HG02840 (cell line): ENCODE measurements around the gene SRP68.

Source experiments
- ATAC-seq: cut with Tn5 transposase; IDR thresholded peaks from one replicate; pipeline ENCODE4 v1.9.1; 2021; ENCODE audit warnings: mild to moderate bottlenecking, moderate library complexity, moderate number of reproducible peaks; ENCODE audit not compliant: unreplicated experiment, low FRiP score

Gene SRP68

DNA sequence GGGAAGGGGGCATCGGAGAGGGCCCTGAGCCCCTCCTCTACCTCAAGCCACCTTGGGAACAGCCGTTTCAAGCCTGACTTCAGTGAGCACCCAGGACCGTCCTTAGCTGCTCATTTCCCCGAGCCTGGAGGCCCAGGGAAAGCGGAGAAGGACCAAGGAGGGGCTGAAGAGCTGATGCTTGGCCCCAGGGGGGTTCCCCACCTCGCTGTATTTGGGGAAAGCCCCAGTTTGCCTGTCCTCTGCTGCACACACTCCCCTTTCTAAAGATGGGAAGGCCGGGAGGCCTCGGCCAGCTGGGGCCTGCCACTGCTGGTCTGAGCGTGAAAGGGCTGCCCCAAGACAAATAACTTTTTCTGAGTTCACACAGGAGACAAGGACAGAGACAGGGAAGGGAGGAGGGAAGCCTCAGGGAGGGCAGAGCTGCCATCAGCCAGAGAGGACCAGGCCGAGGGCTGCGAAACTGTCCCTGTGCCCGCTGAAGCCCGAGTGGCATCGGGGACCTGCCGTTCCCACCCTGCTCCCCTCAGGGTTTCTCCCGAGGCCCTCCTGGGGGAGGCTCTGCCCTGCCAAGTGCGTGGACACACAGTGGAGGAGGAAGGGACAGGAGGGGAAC, 18.3 kb upstream of the SRP68 start:
- ATAC-seq: no peak

DNA sequence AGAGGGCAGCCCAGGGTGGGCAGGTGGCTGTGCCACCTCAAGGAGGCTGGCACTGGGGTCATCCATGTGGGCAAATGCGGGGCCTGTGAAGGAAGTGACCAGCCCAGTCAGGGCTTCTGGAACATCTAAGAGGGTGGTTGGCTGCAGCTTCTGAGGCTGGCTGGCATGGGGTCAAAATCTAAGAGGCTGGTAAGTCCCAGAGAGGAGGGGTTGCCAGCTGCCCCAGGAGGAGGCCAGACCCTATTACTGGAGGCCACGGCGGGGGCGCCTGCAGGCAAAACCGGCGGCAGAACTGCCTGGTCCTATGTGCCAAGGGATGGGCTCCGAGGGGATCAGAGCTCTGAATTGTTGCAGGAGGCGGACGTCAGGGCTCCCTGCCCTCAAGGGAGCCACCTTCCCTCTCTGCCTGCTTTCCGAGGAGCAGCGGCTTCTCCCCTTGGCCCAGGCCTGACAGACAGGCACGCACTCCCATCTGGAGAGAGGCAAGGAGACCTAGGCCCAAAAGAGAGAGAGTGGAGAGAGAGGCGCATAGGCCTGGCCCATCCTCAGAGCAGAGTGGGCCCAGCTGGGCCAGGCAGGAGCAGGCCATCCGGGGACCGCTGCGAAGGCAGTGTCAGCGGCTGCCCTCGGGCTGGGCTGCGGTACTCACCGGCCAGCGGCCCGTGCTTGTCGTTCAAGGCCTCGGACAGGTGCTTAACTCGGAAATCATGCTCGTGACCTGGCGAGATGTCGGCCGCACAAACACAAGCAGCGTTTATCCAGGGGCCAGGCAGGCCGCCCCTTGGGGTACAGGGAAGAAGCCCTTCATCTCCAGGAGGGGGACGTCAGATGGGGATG, 17.6 kb upstream of the SRP68 start:
- ATAC-seq: no peak

DNA sequence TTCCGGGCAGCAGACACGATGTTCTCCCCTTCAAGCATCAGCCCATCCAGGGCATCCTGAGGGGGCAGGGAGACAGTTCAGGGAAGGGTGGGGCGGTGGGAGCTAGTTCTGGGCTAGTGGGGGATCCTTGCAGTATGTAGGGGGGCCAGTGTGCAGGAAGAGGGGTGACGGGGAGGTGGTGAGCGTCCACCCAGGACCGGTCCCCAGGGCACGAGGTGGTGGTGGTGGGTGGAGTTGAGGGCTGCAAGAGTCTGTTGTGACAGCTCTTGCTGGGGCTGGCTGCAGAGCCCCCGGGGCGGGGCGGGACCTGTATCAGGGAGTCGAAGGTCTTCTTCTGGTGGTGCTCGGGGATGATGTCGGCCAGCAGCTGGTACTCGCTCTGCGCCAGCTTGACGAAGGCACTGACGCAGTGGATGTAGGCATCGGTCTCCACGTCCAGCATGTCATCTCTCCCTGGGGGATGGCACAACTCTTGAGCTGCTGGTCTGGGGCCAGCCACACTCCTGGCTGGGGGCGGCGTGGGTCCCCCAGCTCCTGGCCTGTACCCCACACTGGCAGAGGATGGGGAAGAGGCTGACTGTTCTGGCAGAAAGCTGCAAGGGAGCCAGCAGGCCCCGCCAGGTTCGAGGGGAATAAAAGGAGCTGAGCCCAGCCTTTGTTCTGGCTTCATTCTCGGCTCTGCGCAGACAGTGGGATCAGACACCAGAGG, 16.7 kb upstream of the SRP68 start:
- no peak for ATAC-seq

DNA sequence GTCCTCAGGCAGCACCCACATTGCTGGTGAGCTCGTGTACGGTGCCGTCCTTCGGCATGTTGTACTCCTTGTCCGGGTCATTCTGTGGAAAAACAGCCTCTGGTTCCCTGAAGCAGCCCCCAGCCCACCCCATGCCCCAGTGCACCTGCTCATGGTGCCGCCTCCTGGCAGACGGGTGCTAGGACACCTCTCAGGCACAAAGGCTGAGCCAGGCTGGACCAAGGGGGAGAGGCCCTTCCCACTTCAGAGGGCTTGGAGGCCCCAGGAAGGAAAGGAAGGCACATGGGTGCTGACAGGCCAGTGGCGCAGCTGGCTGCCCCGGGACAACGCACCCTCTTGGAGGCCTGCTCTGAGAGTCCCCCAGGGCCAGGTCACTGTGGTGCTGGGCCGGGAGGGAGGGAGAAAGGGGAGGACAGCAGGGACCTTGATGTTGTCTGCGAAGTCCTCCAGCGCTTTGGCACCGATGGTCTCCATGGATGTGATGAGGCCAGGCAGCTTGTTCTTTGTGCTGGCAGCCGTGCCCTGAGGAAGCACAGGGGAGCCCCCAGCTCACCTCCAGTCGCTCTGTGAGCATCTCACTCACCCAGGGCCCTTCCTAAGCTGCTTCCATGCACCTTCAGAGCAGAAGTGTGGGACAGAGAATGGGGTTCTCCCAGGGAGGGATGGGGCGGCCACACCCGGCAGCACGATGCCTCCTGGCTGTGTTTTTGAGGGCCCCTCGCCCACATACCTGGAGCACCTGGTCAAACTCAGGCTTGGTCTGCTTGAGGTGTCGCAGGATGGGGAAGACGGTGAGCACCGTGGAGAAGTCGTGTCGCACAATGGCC, 15.9 kb upstream of the SRP68 start:
- ATAC-seq: no peak

DNA sequence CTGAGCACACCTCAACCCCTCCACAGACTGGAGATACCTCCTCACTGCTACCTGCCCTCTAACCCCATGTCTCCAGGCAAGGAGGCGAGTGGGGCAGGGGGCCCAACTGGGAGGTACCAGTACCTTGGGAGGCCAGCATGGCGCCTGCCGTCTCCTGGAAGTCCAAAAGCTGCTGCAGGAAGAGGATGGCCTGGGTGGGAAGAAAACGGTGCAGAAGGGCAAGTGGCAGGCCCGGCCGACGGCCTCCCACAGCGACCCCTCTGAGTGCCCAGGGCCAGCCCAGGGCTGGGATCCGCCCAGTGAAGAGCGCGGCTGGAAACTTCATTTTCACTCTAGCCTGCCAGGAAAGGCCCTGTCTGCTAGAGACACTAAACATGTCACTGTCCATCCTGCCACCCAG, 15.2 kb upstream of the SRP68 start:
- ATAC-seq: no peak

DNA sequence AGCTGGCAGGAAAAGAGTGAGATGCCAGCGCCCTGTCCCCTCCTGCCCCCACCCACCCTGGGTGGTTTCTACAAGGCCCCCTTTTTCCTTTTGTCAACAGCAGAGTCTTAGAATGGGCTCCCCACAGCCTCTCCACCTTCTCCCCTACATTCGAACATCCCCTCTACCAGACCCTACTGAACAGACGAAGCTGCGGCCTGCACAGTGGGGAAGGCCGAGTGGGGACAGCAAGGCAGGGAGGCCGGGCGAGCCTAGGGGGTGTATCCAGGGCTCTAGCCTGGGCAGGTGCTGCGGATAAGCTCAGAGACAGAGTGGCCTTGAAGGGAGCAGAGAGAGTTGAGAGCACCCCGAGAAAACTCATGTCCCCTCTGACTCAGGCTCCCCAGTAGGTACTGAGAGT, 14.1 kb upstream of the SRP68 start:
- no peak for ATAC-seq

DNA sequence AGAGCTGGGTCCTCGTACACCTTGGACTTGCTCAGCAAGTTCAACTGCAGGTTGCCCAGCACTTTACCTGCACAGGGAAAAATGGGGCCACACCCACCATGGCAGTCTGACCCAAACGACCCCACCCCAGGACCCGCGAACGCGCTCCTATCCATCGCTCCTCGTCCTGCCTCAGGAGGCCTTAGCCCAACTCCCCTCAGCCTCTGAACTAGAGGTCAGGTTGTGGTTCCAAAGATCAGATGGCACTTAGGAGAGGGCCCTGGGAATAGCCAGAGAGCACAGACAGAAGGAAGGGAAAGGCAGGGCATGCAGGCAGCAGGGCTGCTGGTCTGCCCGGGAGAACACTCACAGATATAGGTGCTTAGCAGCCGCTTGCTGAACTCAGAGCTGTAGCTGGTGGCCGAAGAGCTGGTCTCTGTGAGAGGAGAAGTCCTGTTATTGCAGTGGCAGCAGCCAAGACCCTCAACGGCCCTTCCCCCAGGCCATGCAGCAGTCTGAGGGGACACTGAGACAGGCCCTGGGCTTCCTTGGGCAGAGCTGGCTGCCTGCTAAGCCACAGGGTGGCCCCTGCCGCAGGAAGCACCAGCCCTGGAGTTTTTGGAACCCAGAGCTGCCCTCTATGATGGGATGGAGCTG, 13.5 kb upstream of the SRP68 start:
- ATAC-seq: no peak

DNA sequence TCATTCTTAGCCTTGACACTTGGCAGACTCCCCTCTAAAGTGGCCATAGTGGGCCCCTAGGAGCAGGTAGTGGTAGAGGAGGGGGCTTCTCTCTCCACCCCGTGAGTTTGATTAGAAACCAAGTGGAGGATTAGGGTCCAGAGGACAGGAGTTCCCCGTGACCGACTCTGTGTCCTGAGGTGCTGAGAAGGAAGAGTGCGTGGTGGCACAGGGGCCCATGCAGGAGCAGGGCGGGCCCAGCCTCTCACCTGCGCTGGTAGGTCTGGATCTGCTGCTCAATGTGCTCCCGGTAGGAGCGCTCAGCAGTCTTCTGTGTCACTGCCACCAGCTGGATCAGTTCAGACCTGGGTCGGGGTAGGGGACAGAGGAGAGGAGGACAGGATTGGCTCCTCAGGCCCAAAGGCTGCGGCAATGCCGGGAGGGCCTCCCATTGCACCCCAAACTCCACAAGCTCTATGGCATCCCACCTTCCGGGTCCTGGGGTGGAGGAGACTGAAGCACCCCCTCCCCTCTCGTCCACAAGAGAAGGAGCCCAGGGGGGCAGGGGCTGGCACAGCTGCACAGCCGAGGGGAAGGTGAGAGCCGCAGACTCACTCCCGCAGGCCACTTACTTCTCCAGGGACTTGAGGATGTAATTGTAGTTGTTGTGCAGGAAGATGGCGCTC, 12.9 kb upstream of the SRP68 start:
- ATAC-seq: no peak

DNA sequence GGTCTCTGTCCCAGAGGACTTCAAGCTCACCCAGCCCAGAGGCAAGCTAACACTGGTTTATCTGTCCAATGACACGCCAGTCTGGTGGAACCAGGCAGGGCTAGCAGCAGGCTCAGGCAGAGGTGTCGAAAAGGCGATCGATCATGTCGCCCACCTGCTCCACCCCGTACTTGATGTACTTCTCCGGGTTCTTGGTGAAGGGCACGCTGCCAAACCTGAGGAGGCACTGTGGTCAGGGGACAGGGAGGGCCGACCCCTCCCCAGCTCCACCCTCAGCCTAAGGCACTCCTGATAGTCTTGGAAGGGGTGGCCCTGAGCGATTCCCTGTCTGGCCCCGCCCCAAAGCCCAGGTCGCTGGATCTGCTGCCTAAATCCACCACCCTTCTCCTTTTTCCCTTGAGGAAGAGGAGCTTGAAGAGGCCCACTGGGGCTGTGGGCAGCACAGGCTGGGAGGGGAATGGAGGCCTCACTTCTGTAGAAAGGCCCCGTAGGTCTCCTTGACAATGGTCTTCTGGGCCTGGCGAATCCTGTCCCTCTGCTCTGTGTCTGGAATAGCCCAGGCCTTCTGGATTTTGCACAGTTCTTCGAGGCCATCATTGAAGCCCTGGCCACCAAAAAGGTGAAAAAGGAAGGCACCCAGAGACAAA, 11.3 kb upstream of the SRP68 start:
- ATAC-seq: no peak

DNA sequence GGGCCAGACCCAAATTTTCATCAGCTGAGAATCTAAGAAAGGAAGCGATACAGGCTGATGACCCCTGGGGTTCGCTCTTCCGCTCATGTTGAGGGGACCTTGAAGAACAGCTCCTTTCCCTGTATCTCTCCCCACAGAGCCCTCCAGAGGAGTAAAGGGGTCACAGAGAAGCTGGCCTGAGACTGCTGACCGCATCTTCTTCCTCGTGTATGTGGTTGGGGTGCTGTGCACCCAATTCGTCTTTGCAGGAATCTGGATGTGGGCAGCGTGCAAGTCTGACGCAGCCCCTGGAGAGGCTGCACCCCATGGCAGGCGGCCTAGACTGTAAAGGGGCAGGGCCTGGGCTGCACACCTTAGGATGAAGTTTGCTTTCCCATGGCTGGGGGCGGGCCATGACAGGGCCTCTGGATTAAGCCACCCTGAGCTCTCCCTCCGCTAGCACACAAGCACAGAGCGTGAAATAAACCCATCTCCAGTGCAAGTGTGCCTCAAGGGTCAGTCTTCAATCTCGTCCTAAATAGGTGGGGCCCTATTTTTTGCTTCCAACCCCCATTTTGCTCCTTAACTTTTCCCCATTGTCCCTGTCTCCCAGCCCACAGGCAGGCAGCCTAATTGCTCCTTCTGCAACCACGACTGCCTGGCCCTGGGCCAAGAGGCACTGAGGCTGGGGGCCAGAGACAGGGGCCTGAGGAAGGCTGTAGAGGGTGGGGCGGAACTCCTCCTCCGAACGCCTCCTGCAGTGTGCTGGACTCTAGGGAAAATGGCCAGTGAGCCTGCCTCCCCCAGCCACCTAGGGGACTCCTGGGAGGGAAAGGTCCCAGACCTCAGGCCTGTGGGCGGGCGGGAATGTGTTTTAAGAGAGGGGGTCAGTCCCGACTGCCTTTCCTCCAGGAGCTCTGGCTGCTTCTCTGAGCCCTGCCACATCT, 10.3 kb upstream of the SRP68 start:
- no peak for ATAC-seq

DNA sequence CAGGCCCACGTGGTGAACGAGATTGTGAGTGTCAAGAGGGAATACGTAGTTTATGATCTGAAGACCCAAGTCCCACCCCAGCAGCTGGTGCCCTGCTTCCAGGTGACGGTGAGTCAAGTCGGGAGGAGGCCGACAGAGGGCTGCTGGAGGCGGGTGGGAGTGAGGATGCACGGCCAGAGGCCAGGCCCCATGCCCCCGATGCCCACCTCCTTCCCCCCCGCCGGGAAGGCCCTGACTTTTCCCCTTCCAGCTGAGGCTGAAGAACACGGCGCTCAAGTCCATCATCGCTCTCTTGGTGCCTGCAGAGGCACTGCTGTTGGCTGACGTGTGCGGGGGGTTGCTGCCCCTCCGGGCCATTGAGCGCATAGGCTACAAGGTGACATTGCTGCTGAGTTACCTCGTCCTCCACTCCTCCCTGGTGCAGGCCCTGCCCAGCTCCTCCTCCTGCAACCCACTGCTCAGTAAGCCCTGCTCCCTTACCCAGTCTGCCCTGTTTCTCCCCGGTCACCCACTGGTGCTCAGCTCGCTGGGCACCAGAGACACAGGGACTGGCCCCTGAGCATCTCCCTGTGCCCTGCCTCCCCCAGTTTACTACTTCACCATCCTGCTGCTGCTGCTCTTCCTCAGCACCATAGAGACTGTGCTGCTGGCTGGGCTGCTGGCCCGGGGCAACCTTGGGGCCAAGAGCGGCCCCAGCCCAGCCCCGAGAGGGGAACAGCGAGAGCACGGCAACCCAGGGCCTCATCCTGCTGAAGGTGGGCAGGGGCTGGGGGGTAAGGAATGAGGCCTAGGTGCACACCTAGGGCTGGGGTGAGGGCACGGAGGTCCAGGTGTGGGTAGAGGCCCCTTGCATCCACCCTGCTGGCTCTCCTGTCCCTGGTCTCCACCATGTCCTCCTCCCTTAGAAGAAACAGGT, 9.2 kb upstream of the SRP68 start:
- ATAC-seq: no peak

DNA sequence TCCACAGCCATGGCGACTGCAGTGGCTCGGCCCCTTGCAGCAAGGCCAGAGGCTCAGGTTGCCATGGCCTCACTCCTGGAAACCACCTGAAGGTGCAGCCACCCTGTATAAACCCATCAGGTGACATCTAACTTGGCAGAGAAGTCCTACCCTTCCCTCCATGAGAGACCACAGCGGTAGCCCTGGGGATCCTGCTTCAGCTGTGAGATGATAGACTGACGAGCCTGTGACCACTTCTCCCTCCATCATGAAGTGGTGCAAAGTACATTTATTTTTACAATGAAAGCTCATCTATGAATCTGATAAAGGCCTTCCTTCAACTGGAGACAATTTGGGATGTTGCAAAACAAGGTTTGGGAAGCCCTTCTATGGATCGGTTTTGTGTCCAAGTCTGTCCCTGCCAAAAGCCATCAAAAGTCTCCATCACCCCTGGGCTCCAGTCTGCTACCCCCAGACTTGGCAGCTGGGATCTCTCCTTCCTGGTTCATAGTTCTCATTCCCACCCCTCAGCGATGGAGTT, 8.5 kb upstream of the SRP68 start:
- no peak for ATAC-seq

DNA sequence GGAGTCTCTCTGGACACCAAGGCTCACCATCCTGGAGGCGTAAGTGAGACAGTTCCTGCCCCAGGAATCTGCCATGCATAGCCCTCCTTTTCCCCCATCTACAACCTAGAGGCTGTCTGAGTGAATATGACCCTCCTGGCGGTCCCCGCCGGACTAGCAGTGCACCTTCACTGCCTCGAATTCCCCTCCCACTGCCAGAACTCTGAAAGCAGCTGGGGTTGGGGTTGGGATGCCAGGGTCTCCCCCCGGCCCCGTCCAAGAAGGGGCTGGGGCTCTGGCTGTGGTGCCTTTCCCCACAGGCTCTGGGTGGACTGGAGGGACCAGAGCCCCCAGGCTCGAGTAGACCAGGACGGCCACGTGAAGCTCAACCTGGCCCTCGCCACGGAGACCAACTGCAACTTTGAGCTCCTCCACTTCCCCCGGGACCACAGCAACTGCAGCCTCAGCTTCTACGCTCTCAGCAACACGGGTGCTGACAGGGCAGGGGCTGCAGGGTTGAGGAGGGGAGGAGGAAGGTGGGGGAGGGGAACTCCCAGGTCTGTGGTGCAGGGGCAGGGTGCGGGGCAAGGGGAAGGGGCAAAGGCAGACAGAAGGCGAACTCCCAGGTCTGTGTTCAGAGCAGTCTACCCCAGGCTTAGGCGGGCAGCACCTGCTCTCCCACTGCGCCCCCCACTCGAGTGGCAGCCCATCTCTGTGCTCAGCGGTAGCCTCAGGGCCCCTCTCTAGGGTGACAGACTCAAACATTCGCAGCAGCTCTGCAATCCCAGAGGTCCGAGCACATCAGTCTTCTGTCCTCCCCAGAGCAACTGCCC, 7.8 kb upstream of the SRP68 start:
- no peak for ATAC-seq

DNA sequence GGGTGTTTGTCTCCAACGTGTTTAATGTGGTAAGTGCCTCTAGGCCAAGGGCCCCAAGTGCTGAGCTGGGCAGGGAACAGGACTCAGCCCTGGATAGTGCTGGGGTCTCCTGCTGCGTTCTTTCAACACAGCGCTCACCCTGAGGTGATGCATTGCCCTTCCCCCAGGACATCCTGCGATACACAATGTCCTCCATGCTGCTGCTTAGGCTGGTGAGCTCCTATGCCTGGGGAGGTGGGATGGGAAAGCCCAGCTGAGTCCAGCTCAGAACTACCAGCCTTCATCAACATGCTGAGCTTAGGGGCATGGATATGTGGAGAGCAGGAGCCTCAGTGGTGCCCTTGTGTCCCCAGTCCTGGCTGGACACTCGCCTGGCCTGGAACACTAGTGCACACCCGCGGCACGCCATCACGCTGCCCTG, 7.2 kb upstream of the SRP68 start:
- ATAC-seq: no peak

DNA sequence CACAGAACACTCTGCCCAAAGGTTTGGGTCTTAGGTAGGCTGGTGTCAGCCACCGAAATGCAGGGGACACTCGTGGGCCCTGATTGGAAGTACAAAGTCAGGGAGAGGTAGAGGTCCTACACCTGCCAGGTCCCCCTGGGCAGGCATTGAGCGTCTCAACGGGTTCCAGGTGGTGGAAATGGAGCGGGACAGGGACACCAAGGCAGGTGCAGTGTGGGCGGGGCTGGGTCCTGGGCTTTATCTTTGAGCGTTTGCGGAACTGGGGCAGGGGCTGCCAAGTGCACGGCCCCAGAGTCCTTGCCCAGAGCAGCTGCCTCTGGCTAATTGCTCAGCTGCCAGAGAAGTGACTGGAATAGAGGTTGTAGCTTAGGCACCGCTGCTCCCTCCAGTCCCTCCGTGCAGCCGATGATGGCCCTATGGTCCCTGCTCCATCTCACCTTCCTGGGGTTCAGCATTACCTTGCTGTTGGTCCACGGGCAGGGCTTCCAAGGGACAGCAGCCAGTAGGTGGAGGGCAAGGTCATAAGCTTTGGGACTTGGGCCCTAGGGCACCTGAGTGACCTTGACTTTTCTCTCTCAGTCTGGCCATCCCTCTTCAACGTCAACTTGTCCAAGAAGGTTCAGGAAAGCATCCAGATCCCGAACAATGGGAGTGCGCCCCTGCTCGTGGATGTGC, 6.7 kb upstream of the SRP68 start, which contains the start of gene ZACN:
TSS of gene ZACN (plus strand) at position 323 of the 675 bp plus-strand sequence. CDS start at position 406, 83 bp downstream.
- ATAC-seq: no peak
